ENCODE data around the gene HBD. TPM values are rescaled to one million over a fixed set of nuclear protein-coding genes. Genes with fewer than 3 reads are reported as not detected.

The HBD gene
- total and polyA plus RNA-seq, 9 of the 15 experiments (the other 6 are each of a cell fraction or from before 2014, with no cell fraction given) = 11.8 to 169 (median 36.0) TPM

- TF ChIP-seq ZNF12 (CRISPR knock-in tag; IDR thresholded peaks at IDR 0.05) (no peak), SETDB1 (IDR thresholded peaks at IDR 0.05; ENCODE audit: low read length) (no peak), ZBTB26 (CRISPR knock-in tag; IDR thresholded peaks at IDR 0.05) (peak; percentile 91), POLR2A (conservative IDR thresholded peaks at IDR 0.05) (no peak), MLLT1 (IDR thresholded peaks at IDR 0.05) (peak; percentile 89 to 91), ZNF511 (CRISPR knock-in tag; IDR thresholded peaks at IDR 0.05) (no peak), RNF219 (CRISPR knock-in tag; IDR thresholded peaks at IDR 0.05) (no peak), VEZF1 (CRISPR knock-in tag; IDR thresholded peaks at IDR 0.05) (no peak), SMARCE1 (IDR thresholded peaks at IDR 0.05) (peak; percentile 60; the same call in 1 of the 2 replicates), MCM7 (IDR thresholded peaks at IDR 0.05) (0 out of 4 replicates have a peak, but pooled peaks of 1 of the 2 experiments have one; percentile 48), NRF1 (conservative IDR thresholded peaks at IDR 0.05 in 1 of 2, IDR thresholded peaks at IDR 0.05 in 1 of 2) (no peak), ZNF512 (tag; IDR thresholded peaks at IDR 0.05) (peak; percentile 100), MEIS2 (IDR thresholded peaks at IDR 0.05; ENCODE audit: partially characterized antibody) (no peak), MAFF (IDR thresholded peaks at IDR 0.05; ENCODE audit: low read length) (peak; percentile 49; the same call in 1 of the 2 replicates), RNF2 (IDR thresholded peaks at IDR 0.05) (no peak), SIN3A (IDR thresholded peaks at IDR 0.05; ENCODE audit: borderline replicate concordance in 2 of 2, control insufficient read depth in 1 of 2, low read depth in 2 of 2, low read length in 2 of 2) (no peak), MCM2 (IDR thresholded peaks at IDR 0.05; ENCODE audit: low read depth) (no peak), TEAD1 (CRISPR knock-in tag; IDR thresholded peaks at IDR 0.05) (no peak), ZNF175 (CRISPR knock-in tag; IDR thresholded peaks at IDR 0.05; ENCODE audit: low read depth) (no peak)
Measured at GRCh38 chr11:5235364-5236095, 1.2 kb upstream of the HBD start (continued).

Data from K562 (cell line).